Fibroblast of skin of scalp (primary cell): ENCODE results near the gene ABCD1.

Experiments
- DNase-seq: peaks from one replicate; pipeline ENCODE4 v3.0.0-alpha.2; 2013

The ABCD1 gene

GRCh38 chrX:153774576-153775292 lies 50.1 kb downstream of the ABCD1 start:
- no peak for DNase-seq

DNA sequence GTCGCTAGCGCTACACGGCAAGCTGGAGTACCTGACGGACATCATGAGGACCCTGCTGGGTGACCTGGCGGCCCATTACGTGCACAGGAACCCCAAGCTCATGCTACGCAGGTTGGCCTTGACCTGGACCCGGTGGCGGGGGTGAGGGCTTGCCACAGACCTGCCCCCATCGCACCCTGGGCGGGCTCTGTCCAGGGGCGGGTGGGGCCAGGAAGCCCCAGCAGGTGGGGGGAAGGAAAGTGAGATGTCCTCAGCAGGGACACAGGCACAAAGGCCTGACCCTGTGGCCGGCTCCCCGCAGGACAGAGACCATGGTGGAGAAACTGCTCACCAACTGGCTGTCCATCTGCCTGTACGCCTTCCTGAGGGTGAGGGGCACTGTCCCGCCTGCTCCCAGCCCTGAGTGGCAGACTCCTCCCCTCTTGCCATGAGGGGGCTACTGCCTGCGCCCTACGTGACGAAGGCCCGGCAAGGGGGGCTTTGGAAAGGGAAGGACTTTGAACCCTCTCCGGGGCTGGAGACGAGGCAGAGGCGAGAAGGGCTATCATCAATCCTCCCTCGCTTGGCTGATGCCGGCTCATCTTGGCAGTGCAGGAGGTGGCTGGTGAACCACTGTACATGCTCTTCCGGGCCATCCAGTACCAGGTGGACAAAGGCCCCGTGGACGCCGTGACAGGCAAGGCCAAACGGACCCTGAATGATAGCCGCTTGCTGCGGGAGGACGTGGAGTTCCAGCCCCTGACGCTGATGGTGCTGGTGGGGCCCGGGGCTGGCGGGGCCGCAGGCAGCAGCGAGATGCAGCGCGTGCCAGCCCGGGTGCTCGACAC lies 50.9 kb downstream of the ABCD1 start:
- DNase-seq, result no peak

- no peak for DNase-seq
These were observed 51.5 kb downstream of the ABCD1 start for GRCh38 chrX:153776120-153776599.

- DNase-seq, result no peak
These were observed 52.0 kb downstream of the ABCD1 start for GRCh38 chrX:153776611-153777045.

DNA sequence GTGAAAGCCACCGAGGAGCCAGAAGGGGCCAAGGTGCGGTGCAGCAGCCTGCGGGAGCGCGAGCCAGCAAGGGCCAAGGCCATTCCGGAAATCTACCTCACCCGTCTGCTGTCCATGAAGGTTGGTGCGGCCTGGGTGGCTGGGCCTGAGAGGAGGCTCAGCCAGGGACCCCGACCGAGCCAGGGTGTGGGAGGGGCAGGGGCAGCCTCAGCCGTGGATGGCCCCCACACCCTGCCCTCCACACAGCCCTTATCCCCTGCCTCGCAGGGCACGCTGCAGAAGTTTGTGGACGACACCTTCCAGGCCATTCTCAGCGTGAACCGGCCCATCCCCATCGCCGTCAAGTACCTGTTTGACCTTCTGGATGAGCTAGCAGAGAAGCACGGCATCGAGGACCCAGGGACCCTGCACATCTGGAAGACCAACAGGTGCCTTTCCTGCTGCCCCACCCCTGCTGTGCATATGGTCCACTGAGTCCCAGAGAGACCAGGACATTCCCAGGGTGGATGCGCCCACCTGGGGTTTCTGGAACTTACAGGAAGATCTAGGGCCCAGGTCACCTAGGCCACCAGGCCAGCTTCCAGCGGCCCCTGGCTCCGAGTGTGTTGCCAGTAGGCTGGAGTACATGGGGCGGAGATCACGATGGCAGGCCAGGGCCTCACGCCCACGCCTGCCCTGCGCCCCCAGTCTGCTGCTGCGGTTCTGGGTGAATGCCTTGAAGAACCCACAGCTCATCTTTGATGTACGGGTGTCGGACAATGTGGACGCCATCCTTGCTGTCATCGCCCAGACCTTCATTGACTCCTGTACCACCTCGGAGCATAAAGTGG lies 52.8 kb downstream of the ABCD1 start:
- DNase-seq, result no peak

- no peak for DNase-seq
These were observed 53.5 kb downstream of the ABCD1 start for GRCh38 chrX:153778181-153778580.

DNA sequence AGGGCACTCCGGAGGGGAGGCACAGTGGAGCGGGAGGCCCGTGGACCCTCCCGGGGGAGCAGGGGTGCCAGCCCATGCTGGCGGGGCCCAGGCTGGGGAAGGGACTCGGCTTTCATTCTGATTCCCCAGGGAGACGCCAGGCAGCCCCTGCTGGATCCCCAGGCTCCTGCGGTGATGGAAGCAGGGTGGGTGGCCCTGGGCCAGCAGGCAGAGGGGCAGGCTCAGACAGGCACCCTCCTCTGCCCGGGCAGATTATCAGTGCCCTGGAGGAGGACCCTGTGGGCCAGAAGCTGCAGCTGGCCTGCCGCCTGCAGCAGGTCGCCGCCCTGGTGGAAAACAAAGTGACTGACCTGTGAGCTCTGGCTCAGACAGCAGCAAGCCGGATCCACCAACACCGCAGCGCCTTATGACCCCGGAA lies 54.0 kb downstream of the ABCD1 start:
- DNase-seq, result no peak

- no peak for DNase-seq
These were observed 55.4 kb downstream of the ABCD1 start for GRCh38 chrX:153779891-153780677.

DNA sequence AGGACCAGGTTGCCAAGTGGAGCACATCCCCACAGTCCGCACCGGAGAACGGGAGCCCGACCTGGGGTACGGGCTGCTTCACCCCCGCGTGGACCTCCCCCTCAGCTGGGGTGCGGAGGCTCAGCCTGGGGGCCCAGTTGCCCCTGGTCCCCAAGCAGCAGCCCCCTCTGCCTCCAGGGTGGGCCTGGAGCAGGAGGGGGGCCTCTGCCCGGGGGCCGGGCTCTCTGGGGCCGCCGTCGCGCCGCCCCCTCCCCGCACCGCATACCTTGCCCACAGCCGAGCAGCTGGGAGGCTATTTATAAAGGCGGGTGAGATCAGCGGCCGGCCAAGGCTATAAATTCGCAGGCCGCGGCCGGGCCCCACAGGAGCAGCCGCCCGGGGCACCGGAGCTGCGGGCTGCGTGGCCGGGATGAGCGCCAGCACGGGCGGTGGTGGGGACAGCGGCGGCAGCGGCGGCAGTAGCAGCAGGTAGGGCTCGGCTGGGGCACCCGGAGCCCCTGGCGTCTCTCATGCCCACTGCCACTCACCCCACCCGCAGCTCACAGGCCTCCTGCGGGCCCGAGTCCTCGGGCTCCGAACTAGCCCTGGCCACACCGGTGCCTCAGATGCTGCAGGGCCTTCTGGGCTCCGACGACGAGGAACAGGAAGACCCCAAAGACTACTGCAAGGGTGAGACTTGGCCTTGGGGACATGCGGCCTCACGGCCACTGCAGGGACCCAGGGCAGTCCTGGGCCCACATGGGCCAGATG lies 56.2 kb downstream of the ABCD1 start, which contains the start of gene SRPK3:
SRPK3 (plus strand) TSS at position 364 of the 750 bp plus-strand sequence; CDS start at position 410, 46 bp downstream.
- peak; percentile 5 for DNase-seq

- DNase-seq, result no peak
These were observed 56.9 kb downstream of the ABCD1 start for GRCh38 chrX:153781428-153782047.

- DNase-seq, result no peak
These were observed 57.7 kb downstream of the ABCD1 start for GRCh38 chrX:153782313-153782712.

DNA sequence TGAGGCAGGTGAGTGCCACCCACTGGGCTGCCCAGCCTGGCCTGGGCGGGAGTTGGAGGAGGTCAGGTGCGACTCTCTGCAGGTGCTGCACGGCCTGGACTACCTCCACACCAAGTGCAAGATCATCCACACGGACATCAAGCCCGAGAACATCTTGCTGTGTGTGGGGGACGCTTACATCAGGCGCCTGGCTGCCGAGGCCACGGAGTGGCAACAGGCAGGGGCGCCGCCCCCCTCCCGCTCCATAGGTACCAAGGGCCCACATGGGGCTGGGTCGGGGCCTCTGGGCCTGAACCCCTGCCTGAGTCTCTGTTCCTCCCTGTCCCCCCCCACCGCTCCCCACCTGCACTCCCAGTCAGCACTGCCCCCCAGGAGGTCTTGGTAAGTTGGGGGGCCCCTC lies 58.2 kb downstream of the ABCD1 start:
- DNase-seq, result no peak

DNA sequence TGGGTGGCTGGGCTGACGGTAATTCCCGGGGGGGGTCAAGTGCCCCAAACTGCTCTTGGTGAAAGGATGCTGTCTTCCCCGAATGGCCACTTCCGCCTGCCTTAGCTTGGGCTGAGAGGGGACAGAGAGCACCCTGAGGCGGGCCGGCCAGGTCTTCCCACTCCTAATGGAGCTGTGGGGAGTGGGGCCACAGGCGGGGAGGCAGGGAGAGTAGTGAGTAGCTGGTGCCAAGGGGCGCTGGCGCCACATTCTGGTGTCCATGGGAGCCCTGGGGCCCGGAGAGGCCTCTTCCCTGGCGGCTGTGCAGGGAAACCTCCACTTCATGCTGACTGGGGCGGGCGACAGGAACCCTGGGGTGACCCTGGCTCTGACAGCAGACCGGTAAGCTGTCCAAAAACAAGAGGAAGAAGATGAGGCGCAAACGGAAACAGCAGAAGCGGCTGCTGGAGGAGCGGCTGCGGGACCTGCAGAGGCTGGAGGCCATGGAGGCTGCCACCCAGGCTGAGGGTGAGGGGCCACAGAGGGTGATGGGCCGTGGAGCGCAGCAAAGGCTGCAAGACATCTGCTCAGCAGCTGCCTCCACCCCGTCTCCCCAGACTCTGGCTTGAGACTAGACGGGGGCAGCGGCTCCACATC lies 58.8 kb downstream of the ABCD1 start:
- no peak for DNase-seq

- DNase-seq, result no peak
These were observed 59.8 kb downstream of the ABCD1 start for GRCh38 chrX:153784325-153784967.

GRCh38 chrX:153786669-153787068 lies 62.0 kb downstream of the ABCD1 start:
- no peak for DNase-seq

DNA sequence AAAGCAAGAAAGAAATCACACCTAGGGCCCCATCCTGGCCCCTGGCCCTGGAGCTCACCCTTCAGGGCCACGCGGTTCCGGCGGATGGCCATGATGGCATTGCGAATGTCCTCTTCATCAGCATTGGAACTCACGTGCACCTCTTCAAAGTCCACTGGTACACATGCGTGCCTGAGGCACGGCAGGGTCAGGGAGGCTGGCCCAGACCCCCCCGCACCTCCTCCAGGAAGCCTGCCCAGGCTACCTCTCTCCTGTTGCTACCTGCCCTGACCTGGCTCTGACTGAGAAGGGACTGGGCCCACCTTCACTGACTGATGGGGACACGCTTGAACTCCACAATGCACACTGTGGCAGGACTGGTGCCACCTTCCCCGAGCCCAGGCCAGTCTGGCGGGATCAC lies 65.0 kb downstream of the ABCD1 start:
- DNase-seq, result no peak

DNA sequence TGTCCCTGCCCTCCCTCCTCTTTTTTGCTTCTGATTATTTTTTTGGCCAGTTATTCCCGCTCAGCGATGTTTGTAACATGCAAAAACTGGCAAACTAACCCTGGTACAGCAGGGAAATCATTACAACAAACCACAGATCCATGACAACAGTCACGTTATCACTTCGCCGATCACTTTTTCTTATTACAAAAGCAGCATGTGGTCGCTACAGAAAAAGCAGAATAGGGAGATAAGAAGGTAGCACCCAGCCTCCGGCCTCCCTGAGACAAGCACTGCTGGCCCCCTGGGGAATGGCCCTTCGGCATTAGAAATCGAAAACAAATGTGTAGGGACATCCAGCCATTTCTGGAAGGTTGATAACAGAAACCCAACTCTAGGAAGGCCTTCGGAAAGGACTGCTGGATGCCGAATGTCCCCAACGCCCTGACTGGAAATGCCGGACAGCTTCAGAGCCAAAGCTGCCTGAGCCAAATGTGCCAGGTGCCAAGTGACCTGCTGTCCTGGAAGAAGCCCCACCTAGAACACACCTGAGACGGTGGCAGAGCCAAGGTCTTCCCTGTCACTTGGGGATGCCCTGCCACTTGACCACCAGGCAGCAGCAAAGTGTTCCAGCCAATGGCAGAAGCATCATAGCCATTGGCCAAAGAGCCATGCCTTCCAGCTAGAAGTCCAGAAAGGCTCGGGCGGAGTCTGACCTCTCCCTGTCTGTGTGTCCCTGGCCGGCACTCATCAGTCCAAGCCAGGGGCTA lies 66.6 kb downstream of the ABCD1 start:
- no peak for DNase-seq

GRCh38 chrX:153792368-153792767 lies 67.7 kb downstream of the ABCD1 start:
- no peak for DNase-seq

- DNase-seq, result no peak
These were observed 68.6 kb downstream of the ABCD1 start for GRCh38 chrX:153793291-153793690.
